ENCODE measurements around the gene ALDOB. TPM values are rescaled to one million over a fixed set of nuclear protein-coding genes. Genes with fewer than 3 reads are reported as not detected.

The ALDOB gene
- total RNA-seq, 6 experiments from 2014 or later: not detected

GRCh38 chr9:101472891-101473290 lies 37.3 kb upstream of the ALDOB start:
- H3K27me3 Mint-ChIP-seq (ENCODE audit: insufficient read depth): no peaks in the 10 kb centered on the region; the same call in 1 of the 2 replicates

GRCh38 chr9:101470929-101471328 lies 35.4 kb upstream of the ALDOB start:
- no peak overlapping the region for H3K27ac Mint-ChIP-seq
- H3K4me3 Mint-ChIP-seq: no peak overlapping the region
- no peak for DNase-seq
- peaks cover 9% of the 10 kb centered on the region for H3K4me1 Mint-ChIP-seq (ENCODE audit: low read depth)
- H3K9me3 Mint-ChIP-seq: no peaks in the 10 kb centered on the region
- TF ChIP-seq, protein P1, sequence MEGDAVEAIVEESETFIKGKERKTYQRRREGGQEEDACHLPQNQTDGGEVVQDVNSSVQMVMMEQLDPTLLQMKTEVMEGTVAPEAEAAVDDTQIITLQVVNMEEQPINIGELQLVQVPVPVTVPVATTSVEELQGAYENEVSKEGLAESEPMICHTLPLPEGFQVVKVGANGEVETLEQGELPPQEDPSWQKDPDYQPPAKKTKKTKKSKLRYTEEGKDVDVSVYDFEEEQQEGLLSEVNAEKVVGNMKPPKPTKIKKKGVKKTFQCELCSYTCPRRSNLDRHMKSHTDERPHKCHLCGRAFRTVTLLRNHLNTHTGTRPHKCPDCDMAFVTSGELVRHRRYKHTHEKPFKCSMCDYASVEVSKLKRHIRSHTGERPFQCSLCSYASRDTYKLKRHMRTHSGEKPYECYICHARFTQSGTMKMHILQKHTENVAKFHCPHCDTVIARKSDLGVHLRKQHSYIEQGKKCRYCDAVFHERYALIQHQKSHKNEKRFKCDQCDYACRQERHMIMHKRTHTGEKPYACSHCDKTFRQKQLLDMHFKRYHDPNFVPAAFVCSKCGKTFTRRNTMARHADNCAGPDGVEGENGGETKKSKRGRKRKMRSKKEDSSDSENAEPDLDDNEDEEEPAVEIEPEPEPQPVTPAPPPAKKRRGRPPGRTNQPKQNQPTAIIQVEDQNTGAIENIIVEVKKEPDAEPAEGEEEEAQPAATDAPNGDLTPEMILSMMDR (IDR thresholded peaks at IDR 0.05): no peak
- H3K27me3 Mint-ChIP-seq (ENCODE audit: insufficient read depth): no peaks in the 10 kb centered on the region; the same call in 1 of the 2 replicates
- peaks cover 27% of the 10 kb centered on the region for H3K36me3 Mint-ChIP-seq (ENCODE audit: low read depth)

More at GRCh38 chr9:101472891-101473290, 37.3 kb upstream of the ALDOB start:
- Mint-ChIP-seq H3K36me3 (ENCODE audit: low read depth) (peaks cover 34% of the 10 kb centered on the region), H3K9me3 (no peaks in the 10 kb centered on the region), H3K4me3 (no peak overlapping the region), H3K4me1 (ENCODE audit: low read depth) (peaks cover 15% of the 10 kb centered on the region), H3K27ac (no peak overlapping the region)
- no peak for DNase-seq
- TF ChIP-seq, protein P1 (IDR thresholded peaks at IDR 0.05): no peak

- Mint-ChIP-seq H3K4me1 (ENCODE audit: low read depth) (peaks cover 18% of the 10 kb centered on the region), H3K36me3 (ENCODE audit: low read depth) (peaks cover 24% of the 10 kb centered on the region), H3K4me3 (no peak overlapping the region), H3K27me3 (ENCODE audit: insufficient read depth) (no peaks in the 10 kb centered on the region; the same call in 1 of the 2 replicates), H3K27ac (no peak overlapping the region), H3K9me3 (no peaks in the 10 kb centered on the region)
- no peak for DNase-seq
- TF ChIP-seq, protein P1 (IDR thresholded peaks at IDR 0.05): no peak
These were observed 34.4 kb upstream of the ALDOB start for GRCh38 chr9:101470021-101470420.

DNA sequence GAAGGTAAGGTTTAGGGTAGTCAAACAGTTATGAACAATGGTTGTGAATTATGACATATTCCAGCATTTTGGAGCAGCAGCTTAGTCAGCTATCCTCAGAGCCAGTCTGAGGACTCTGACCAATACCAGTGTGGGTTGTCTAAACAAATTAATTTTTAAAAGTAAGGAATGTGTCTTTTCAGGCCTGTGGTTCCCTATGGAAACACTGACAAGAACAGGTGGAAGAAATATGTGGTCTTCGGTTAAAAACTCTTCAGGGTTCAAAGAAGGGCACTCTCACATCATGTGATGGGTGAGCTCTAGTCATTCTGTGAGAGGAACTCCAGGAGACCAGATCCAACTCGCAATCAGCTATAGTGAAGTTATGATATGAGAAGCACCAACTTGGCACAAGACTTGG lies 33.5 kb upstream of the ALDOB start:
- no peaks in the 10 kb centered on the region for H3K9me3 Mint-ChIP-seq
- peaks cover 28% of the 10 kb centered on the region for H3K4me1 Mint-ChIP-seq (ENCODE audit: low read depth)
- H3K4me3 Mint-ChIP-seq: no peak overlapping the region
- H3K27ac Mint-ChIP-seq: no peak overlapping the region
- H3K36me3 Mint-ChIP-seq (ENCODE audit: low read depth): peaks cover 21% of the 10 kb centered on the region
- no peaks in the 10 kb centered on the region; the same call in 1 of the 2 replicates for H3K27me3 Mint-ChIP-seq (ENCODE audit: insufficient read depth)
- TF ChIP-seq, protein P1 (IDR thresholded peaks at IDR 0.05): no peak
- no peak for DNase-seq

DNA sequence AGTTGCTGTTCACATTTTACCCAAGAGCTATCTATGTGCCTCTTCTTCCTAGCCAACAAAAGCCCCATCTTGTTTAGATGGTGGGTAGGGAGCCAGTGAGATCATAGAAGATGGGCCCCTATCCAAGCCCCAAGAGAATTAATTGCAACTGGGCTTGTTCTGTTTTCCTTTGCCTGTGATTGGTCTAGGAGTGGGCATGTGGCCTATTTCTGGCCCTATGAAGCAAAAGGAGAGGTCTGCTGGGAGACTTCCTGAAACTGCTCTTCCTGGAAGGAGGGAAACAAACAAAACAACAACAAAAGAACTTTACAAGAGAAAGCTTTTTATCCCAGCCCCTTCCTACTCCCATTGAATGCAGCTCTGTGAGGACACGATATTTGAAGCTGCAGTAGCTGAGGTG lies 32.5 kb upstream of the ALDOB start:
- no peaks in the 10 kb centered on the region; the same call in 1 of the 2 replicates for H3K27me3 Mint-ChIP-seq (ENCODE audit: insufficient read depth)
- peaks cover 14% of the 10 kb centered on the region; the same call in 1 of the 2 replicates for H3K36me3 Mint-ChIP-seq (ENCODE audit: low read depth)

More for the DNA sequence above, 32.5 kb upstream of the ALDOB start:
- no peak for DNase-seq
- Mint-ChIP-seq H3K4me3 (no peak overlapping the region), H3K27ac (no peak overlapping the region), H3K4me1 (ENCODE audit: low read depth) (peaks cover 37% of the 10 kb centered on the region), H3K9me3 (no peaks in the 10 kb centered on the region)
- TF ChIP-seq, protein P1 (IDR thresholded peaks at IDR 0.05): no peak

Data from HFFc6 (cell line).